ENCODE measurements around the gene MTCL1. TPM values are rescaled to one million over a fixed set of nuclear protein-coding genes. Genes with fewer than 3 reads are reported as not detected.

The MTCL1 gene
- total and polyA plus RNA-seq, 2 of the 8 experiments (the other 6 are each of a cell fraction or from before 2014, with no cell fraction given), result 16.6 to 60.8 TPM

DNA sequence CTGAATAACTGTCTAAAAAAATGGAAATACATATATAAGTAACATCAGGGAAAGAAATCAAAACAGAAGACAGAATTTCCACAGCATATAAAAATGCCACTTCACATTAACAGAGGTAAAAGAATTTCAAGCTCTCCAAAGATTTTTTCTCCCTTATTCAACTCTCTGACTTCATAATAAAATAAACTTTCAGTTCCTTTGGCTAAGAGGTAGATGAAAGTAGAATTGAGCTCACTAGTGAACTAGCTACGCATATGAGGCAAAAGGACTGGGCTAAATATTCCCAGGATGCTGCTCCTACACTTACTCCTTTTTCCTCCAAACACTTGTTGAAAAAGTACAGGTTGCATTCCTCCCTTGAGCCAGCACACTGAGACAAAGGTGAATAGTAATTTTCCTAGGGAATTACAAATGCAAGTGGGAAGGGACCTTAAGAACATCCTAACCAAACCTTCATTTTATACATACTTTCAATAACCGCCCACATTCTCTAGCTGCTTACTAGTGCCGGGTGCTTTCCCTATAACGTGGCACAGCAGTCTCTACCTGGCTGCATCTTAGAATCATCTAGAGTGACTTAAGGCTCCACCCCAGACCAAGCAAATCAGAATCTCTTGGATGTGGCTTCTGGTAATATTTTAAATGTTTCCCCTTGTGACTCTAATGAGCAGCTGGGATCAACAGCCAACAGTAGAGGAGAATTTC is 136.6 kb downstream of the MTCL1 start:
- no peak overlapping the region for H3K4me3 ChIP-seq (ENCODE audit: extremely low read depth in 1 of 4, insufficient read depth in 2 of 4, low read depth in 3 of 4, low read length in 4 of 4)
- H3K4me2 ChIP-seq (ENCODE audit: insufficient read depth in 1 of 2, low read depth in 2 of 2, low read length in 2 of 2), result no peak overlapping the region
- H3K14ac ChIP-seq (ENCODE audit: insufficient read length), result no peak overlapping the region
- FAIRE-seq (no peak), DNase-seq (ENCODE audit: low read depth in 1 of 2, low spot score in 2 of 2) (no peak)
- WGBS, 2 experiments (ENCODE audit: extremely low coverage in 1 of 2, insufficient coverage in 1 of 2, insufficient read length in 1 of 2, insufficient replicate concordance in 2 of 2, low coverage in 1 of 2, low lambda C conversion rate in 2 of 2, missing lambda C conversion rate in 1 of 2), result 90% methylated on average over 4 of the region's 4 CpGs; no CpG with 5 or more reads in 1 of the 2 experiments
- no peak overlapping the region for H2AFZ ChIP-seq (ENCODE audit: low read length)
- POLR2A ChIA-PET (ENCODE audit: partially characterized antibody), result interaction anchor here (1.1 kb wide), 1 partner anchor 11 kb away, joined by 3 read pairs; no protein-coding TSS in a partner anchor
- H3K27me3 ChIP-seq (replicated peaks in 1 of 4; ENCODE audit: control insufficient read depth in 3 of 4, extremely low read depth in 1 of 4, insufficient read depth in 3 of 4, low read length in 3 of 4), result no peaks in the 10 kb centered on the region
- H3K4ac ChIP-seq (replicated peaks; ENCODE audit: insufficient read length, low read depth, low read length), result no peak overlapping the region
- H3K18ac ChIP-seq (ENCODE audit: extremely low read depth, low read length), result no peak overlapping the region
- no peaks in the 10 kb centered on the region for H3K36me3 ChIP-seq (ENCODE audit: control insufficient read depth in 2 of 4, insufficient read depth in 4 of 4, low read length in 3 of 4)
- H3K79me1 ChIP-seq (ENCODE audit: low read depth, low read length), result no peaks in the 10 kb centered on the region
- H4K8ac ChIP-seq (ENCODE audit: extremely low read depth, insufficient read depth, low read length), result no peak overlapping the region
- no peaks in the 10 kb centered on the region; a peak in 1 of 7 replicates for H3K4me1 ChIP-seq (replicated peaks in 1 of 4; ENCODE audit: control insufficient read depth in 3 of 4, insufficient read depth in 4 of 4, low read length in 3 of 4)
- H4K5ac ChIP-seq (ENCODE audit: insufficient read length, low read depth, low read length), result no peak overlapping the region
- no peak overlapping the region for H4K91ac ChIP-seq (replicated peaks; ENCODE audit: insufficient read length, low read length)
- no peak overlapping the region for H2BK15ac ChIP-seq (ENCODE audit: low read length)
- no peak overlapping the region for H2BK12ac ChIP-seq (ENCODE audit: low read depth, low read length)
- no peaks in the 10 kb centered on the region for H4K20me1 ChIP-seq (replicated peaks in 1 of 2; ENCODE audit: control insufficient read depth in 1 of 2, insufficient read depth in 2 of 2, low read length in 2 of 2)
- H3K9me3 ChIP-seq (ENCODE audit: insufficient read depth in 2 of 2, low read depth in 1 of 2, low read length in 1 of 2), result no peaks in the 10 kb centered on the region
- no peak overlapping the region for H2AK5ac ChIP-seq (ENCODE audit: low read depth, low read length)
- CTCF ChIA-PET (ENCODE audit: partially characterized antibody), result interaction anchor here (0.6 to 2.5 kb wide), 4 partner anchors 10 to 146 kb away, joined by 3 to 7 read pairs (median 3); no protein-coding TSS in a partner anchor
- no peak overlapping the region for H3K9ac ChIP-seq (replicated peaks in 1 of 4; ENCODE audit: extremely low read depth in 1 of 4, low read depth in 3 of 4, low read length in 3 of 4)
- no peak overlapping the region for H3K23ac ChIP-seq (ENCODE audit: insufficient read length)
- H2BK20ac ChIP-seq (ENCODE audit: low read length), result no peak overlapping the region
- H3K56ac ChIP-seq (replicated peaks; ENCODE audit: insufficient read length, low read depth, low read length), result no peak overlapping the region
- H2BK120ac ChIP-seq (replicated peaks; ENCODE audit: low read depth, low read length), result no peak overlapping the region
- H3K27ac ChIP-seq (ENCODE audit: low read depth, low read length), result no peak overlapping the region
- no peak overlapping the region for H2BK5ac ChIP-seq (ENCODE audit: low read depth, low read length)
- H3K23me2 ChIP-seq (ENCODE audit: low read depth, low read length), result no peaks in the 10 kb centered on the region
- no peaks in the 10 kb centered on the region for H3K79me2 ChIP-seq (ENCODE audit: control insufficient read depth in 1 of 2, insufficient read depth in 2 of 2, low read length in 2 of 2)
- TF ChIP-seq, protein P1, sequence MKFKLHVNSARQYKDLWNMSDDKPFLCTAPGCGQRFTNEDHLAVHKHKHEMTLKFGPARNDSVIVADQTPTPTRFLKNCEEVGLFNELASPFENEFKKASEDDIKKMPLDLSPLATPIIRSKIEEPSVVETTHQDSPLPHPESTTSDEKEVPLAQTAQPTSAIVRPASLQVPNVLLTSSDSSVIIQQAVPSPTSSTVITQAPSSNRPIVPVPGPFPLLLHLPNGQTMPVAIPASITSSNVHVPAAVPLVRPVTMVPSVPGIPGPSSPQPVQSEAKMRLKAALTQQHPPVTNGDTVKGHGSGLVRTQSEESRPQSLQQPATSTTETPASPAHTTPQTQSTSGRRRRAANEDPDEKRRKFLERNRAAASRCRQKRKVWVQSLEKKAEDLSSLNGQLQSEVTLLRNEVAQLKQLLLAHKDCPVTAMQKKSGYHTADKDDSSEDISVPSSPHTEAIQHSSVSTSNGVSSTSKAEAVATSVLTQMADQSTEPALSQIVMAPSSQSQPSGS (IDR thresholded peaks at IDR 0.05; ENCODE audit: low read length), result no peak
- TF ChIP-seq CEBPB (IDR thresholded peaks at IDR 0.05; ENCODE audit: low read depth, low read length) (no peak), CREB1 (IDR thresholded peaks at IDR 0.05) (no peak), EP300 (IDR thresholded peaks at IDR 0.05; ENCODE audit: borderline replicate concordance in 1 of 2, low read depth in 2 of 2, low read length in 2 of 2) (no peak), MAFK (IDR thresholded peaks at IDR 0.05; ENCODE audit: low read depth, low read length) (no peak), YY1 (IDR thresholded peaks at IDR 0.05; ENCODE audit: low read depth, low read length) (no peak), ZNF274 (IDR thresholded peaks at IDR 0.05; ENCODE audit: borderline replicate concordance, extremely low read depth, low read length) (no peak)
- TF ChIP-seq, protein P2, sequence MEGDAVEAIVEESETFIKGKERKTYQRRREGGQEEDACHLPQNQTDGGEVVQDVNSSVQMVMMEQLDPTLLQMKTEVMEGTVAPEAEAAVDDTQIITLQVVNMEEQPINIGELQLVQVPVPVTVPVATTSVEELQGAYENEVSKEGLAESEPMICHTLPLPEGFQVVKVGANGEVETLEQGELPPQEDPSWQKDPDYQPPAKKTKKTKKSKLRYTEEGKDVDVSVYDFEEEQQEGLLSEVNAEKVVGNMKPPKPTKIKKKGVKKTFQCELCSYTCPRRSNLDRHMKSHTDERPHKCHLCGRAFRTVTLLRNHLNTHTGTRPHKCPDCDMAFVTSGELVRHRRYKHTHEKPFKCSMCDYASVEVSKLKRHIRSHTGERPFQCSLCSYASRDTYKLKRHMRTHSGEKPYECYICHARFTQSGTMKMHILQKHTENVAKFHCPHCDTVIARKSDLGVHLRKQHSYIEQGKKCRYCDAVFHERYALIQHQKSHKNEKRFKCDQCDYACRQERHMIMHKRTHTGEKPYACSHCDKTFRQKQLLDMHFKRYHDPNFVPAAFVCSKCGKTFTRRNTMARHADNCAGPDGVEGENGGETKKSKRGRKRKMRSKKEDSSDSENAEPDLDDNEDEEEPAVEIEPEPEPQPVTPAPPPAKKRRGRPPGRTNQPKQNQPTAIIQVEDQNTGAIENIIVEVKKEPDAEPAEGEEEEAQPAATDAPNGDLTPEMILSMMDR (IDR thresholded peaks at IDR 0.05; ENCODE audit: control extremely low read depth in 1 of 3, insufficient read depth in 1 of 3, low read depth in 1 of 3, low read length in 3 of 3), result no peak
